Neural progenitor cell (in vitro differentiated cells): ENCODE measurements around the gene GGA1. TPM values are rescaled to one million over a fixed set of nuclear protein-coding genes. Genes with fewer than 3 reads are reported as not detected.

ENCODE experiments used
- DNase-seq: peaks from one replicate; pipeline ENCODE4 v3.0.0-alpha.2; 2016; ENCODE audit warnings: low spot score
- H2AFZ ChIP-seq: fragments of 200-600 bp; sonication (generic); replicated peaks from 2 replicates; pipeline ENCODE4 v1.6.1; 2016; ENCODE audit warnings: antibody characterized with exemption
- H3F3A ChIP-seq: fragments of 200-600 bp; sonication (generic); 2 replicates; pipeline ENCODE4 v1.6.1; 2016; ENCODE audit warnings: antibody characterized with exemption, low read depth
- H3K27ac ChIP-seq: fragments of 200-600 bp; sonication (generic); 2 replicates; pipeline ENCODE4 v1.5.1; 2016; ENCODE audit warnings: mild to moderate bottlenecking
- H3K27me3 ChIP-seq: fragments of 200-600 bp; sonication (generic); 2 replicates; pipeline ENCODE4 v1.6.1; 2016; ENCODE audit warnings: mild to moderate bottlenecking, moderate library complexity
- H3K36me3 ChIP-seq: fragments of 200-600 bp; sonication (generic); 2 replicates; pipeline ENCODE4 v1.5.1; 2016
- H3K4me1 ChIP-seq: fragments of 200-600 bp; sonication (generic); 2 replicates; pipeline ENCODE4 v1.6.1; 2016; ENCODE audit warnings: mixed run types
- H3K4me2 ChIP-seq: fragments of 200-600 bp; sonication (generic); 2 replicates; pipeline ENCODE4 v1.6.1; 2016
- H3K4me3 ChIP-seq: fragments of 200-600 bp; sonication (generic); 2 replicates; pipeline ENCODE4 v1.5.1; 2016
- H3K79me2 ChIP-seq: fragments of 200-600 bp; sonication (generic); 2 replicates; pipeline ENCODE4 v1.6.1; 2016; ENCODE audit warnings: low read depth
- H3K9ac ChIP-seq: fragments of 200-600 bp; sonication (generic); 2 replicates; pipeline ENCODE4 v1.6.1; 2016
- H3K9me3 ChIP-seq: fragments of 200-600 bp; sonication (generic); 2 replicates; pipeline ENCODE4 v1.5.1; 2016; ENCODE audit warnings: low read depth
- H4K20me1 ChIP-seq: fragments of 200-600 bp; sonication (generic); 2 replicates; pipeline ENCODE4 v1.6.1; 2016; ENCODE audit warnings: low read depth
- H3K27ac Mint-ChIP-seq: 3 replicates; pipeline ENCODE4 v1.8.0; 2021; ENCODE audit warnings: mixed read lengths
- H3K27me3 Mint-ChIP-seq: 2 replicates; pipeline ENCODE4 v1.8.0; 2022; ENCODE audit warnings: low read depth, mild to moderate bottlenecking, inconsistent platforms, moderate library complexity, mixed read lengths; ENCODE audit not compliant: insufficient read depth
- H3K36me3 Mint-ChIP-seq: 3 replicates; pipeline ENCODE4 v1.8.0; 2021; ENCODE audit warnings: mixed read lengths
- H3K4me1 Mint-ChIP-seq: 3 replicates; pipeline ENCODE4 v1.8.0; 2021; ENCODE audit warnings: mixed read lengths
- H3K4me3 Mint-ChIP-seq: 3 replicates; pipeline ENCODE4 v1.8.0; 2021; ENCODE audit warnings: mild to moderate bottlenecking, moderate library complexity, mixed read lengths
- H3K9me3 Mint-ChIP-seq: 3 replicates; pipeline ENCODE4 v1.8.0; 2020; ENCODE audit warnings: mixed read lengths
- CTCF ChIP-seq: fragments of 200-600 bp; sonication (generic); IDR thresholded peaks from 2 replicates; pipeline ENCODE4 v1.5.1; 2017; ENCODE audit warnings: antibody characterized with exemption, mild to moderate bottlenecking
- EZH2 ChIP-seq: fragments of 200-600 bp; sonication (generic); IDR thresholded peaks from 2 replicates; pipeline ENCODE4 v1.6.1; 2017; ENCODE audit warnings: antibody characterized with exemption, mild to moderate bottlenecking, moderate library complexity
- EZH2phosphoT487 ChIP-seq: fragments of 200-600 bp; sonication (generic); IDR thresholded peaks from 2 replicates; pipeline ENCODE4 v1.6.1; 2017; ENCODE audit warnings: antibody characterized with exemption
- total RNA-seq: library from RNA; depleted of rRNA; stranded (reverse); fragments of >200 nt; gene quantifications from 2 replicates; pipeline ENCODE4 v1.2.3, GENCODE V29; 2015; ENCODE audit warnings: low replicate concordance

The GGA1 gene
- total RNA-seq, 1 donor from 2014 or later = 62.3 TPM

- no peak for TF ChIP-seq EZH2phosphoT487
- no peak for TF ChIP-seq CTCF
- TF ChIP-seq EZH2 = no peak
- Histone ChIP-seq H4K20me1 (no peaks in the 10 kb centered on the region), H3K79me2 (no peaks in the 10 kb centered on the region), H2AFZ (no peak overlapping the region), H3K9me3 (no peaks in the 10 kb centered on the region), H3K9ac (no peak overlapping the region), H3K4me2 (no peak overlapping the region), H3K27ac (no peak overlapping the region), H3K27me3 (no peaks in the 10 kb centered on the region), H3K4me1 (peaks cover 10% of the 10 kb centered on the region), H3K4me3 (no peak overlapping the region), H3K36me3 (no peaks in the 10 kb centered on the region), H3F3A (peaks cover 5% of the 10 kb centered on the region)
- Mint-ChIP-seq H3K4me3 (no peak overlapping the region), H3K9me3 (no peaks in the 10 kb centered on the region), H3K4me1 (peaks cover 10% of the 10 kb centered on the region), H3K27me3 (peaks cover 2% of the 10 kb centered on the region), H3K27ac (no peak overlapping the region), H3K36me3 (peaks cover 6% of the 10 kb centered on the region)
- no peak for DNase-seq
Measured at GRCh38 chr22:37628830-37629229, 20.2 kb downstream of the GGA1 start.

- no peaks in the 10 kb centered on the region for H3K9me3 ChIP-seq
- no peak overlapping the region for H3K9ac ChIP-seq
- no peaks in the 10 kb centered on the region for H3K27me3 ChIP-seq
- no peak overlapping the region for H3K4me3 Mint-ChIP-seq
- no peak overlapping the region for H3K27ac ChIP-seq
- H3F3A ChIP-seq = peaks cover 16% of the 10 kb centered on the region
- peaks cover 16% of the 10 kb centered on the region for H3K4me1 Mint-ChIP-seq
- peaks cover 7% of the 10 kb centered on the region for H3K27me3 Mint-ChIP-seq
- no peak overlapping the region for H3K4me3 ChIP-seq
- no peaks in the 10 kb centered on the region for H3K9me3 Mint-ChIP-seq
- H2AFZ ChIP-seq = no peak overlapping the region
- H3K4me2 ChIP-seq = no peak overlapping the region
- no peaks in the 10 kb centered on the region for H4K20me1 ChIP-seq
- H3K27ac Mint-ChIP-seq = no peak overlapping the region
- no peaks in the 10 kb centered on the region for H3K79me2 ChIP-seq
- no peaks in the 10 kb centered on the region for H3K36me3 ChIP-seq
- H3K4me1 ChIP-seq = peaks cover 17% of the 10 kb centered on the region
- TF ChIP-seq CTCF (no peak), EZH2phosphoT487 (no peak), EZH2 (no peak)
- H3K36me3 Mint-ChIP-seq = peaks cover 4% of the 10 kb centered on the region
- no peak for DNase-seq
Measured at GRCh38 chr22:37629928-37630327, 21.3 kb downstream of the GGA1 start.

DNA sequence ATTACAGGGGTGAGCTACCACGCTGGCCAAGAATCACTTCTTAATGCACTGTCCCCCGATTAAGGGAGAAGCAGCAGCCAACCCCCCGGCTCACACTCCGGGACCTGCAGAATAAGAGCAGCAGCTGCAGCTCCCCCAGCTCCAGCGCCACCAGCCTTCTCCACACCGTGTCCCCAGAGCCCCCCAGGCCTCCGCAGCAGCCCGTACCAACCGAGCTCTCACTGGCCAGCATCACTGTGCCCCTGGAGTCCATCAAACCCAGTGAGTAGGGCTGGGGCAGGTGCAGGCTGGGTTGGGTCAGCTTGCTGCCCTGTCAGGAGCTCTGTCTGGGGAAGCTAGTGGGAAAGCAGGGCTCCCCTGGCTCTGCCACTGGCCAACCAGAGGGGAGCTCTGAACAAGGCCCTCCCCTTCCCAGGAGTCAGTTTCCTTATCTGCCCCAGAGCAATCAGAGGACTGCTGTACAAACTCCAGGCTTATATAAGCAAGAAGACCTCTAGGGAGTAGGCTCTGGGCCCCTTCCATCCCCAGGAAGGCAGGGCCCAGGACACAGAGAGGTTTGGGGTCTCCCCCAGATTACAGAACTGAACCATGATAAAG, 22.3 kb downstream of the GGA1 start:
- Histone ChIP-seq H3K4me2 (no peak overlapping the region), H3K4me1 (peaks cover 17% of the 10 kb centered on the region), H3K79me2 (no peaks in the 10 kb centered on the region), H2AFZ (no peak overlapping the region), H3K36me3 (no peaks in the 10 kb centered on the region), H3K27ac (no peak overlapping the region), H3K9me3 (no peaks in the 10 kb centered on the region), H3F3A (peaks cover 16% of the 10 kb centered on the region), H4K20me1 (no peaks in the 10 kb centered on the region), H3K9ac (no peak overlapping the region), H3K4me3 (no peak overlapping the region), H3K27me3 (no peaks in the 10 kb centered on the region)
- Mint-ChIP-seq H3K9me3 (no peaks in the 10 kb centered on the region), H3K4me3 (no peak overlapping the region), H3K4me1 (peaks cover 16% of the 10 kb centered on the region), H3K27me3 (peaks cover 8% of the 10 kb centered on the region), H3K27ac (no peak overlapping the region), H3K36me3 (no peaks in the 10 kb centered on the region)
- TF ChIP-seq EZH2 (no peak), EZH2phosphoT487 (no peak), CTCF (no peak)
- no peak for DNase-seq
